NCI-H1930 (cell line): ENCODE data around the gene DAPP1.

ENCODE experiments used
- DNase-seq, 2 experiments: peaks; one replicate each; lab custom pipeline; 2025; lab: John Stamatoyannopoulos, UW

The DAPP1 gene

GRCh38 chr4:99853999-99854398 is 37.4 kb downstream of the DAPP1 start:
- DNase-seq: no peak

- DNase-seq: no peak
Observed at GRCh38 chr4:99855678-99856077, 39.1 kb downstream of the DAPP1 start.

GRCh38 chr4:99856166-99856565 is 39.5 kb downstream of the DAPP1 start:
- no peak for DNase-seq

GRCh38 chr4:99857307-99857706 is 40.7 kb downstream of the DAPP1 start:
- no peak for DNase-seq

- no peak for DNase-seq
Observed at GRCh38 chr4:99859618-99860017, 43.0 kb downstream of the DAPP1 start.

- no peak for DNase-seq
Observed at GRCh38 chr4:99860521-99860920, 43.9 kb downstream of the DAPP1 start.

- DNase-seq: peak; percentile 36 to 58
Observed at GRCh38 chr4:99861120-99861905, 44.7 kb downstream of the DAPP1 start.

- DNase-seq: no peak
Observed at GRCh38 chr4:99863804-99864203, 47.2 kb downstream of the DAPP1 start.

GRCh38 chr4:99868126-99868596 is 51.5 kb downstream of the DAPP1 start:
- DNase-seq: no peak

GRCh38 chr4:99872570-99872969 is 55.9 kb downstream of the DAPP1 start:
- no peak for DNase-seq

GRCh38 chr4:99875071-99875470 is 58.4 kb downstream of the DAPP1 start:
- no peak for DNase-seq

GRCh38 chr4:99876946-99877345 is 60.3 kb downstream of the DAPP1 start:
- DNase-seq: no peak

GRCh38 chr4:99878604-99879003 is 62.0 kb downstream of the DAPP1 start:
- DNase-seq: no peak

- DNase-seq: no peak
Observed at GRCh38 chr4:99879458-99879857, 62.8 kb downstream of the DAPP1 start.

GRCh38 chr4:99885063-99885664 is 68.5 kb downstream of the DAPP1 start:
- DNase-seq: no peak

GRCh38 chr4:99885687-99886086 is 69.1 kb downstream of the DAPP1 start:
- DNase-seq: no peak

- no peak for DNase-seq
Observed at GRCh38 chr4:99886146-99886545, 69.5 kb downstream of the DAPP1 start.

- DNase-seq: no peak
Observed at GRCh38 chr4:99887837-99888236, 71.2 kb downstream of the DAPP1 start.

- no peak for DNase-seq
Observed at GRCh38 chr4:99891351-99891750, 74.7 kb downstream of the DAPP1 start.

GRCh38 chr4:99893029-99893428 is 76.4 kb downstream of the DAPP1 start:
- DNase-seq: no peak

GRCh38 chr4:99893839-99894160 is 77.2 kb downstream of the DAPP1 start:
- DNase-seq: no peak

- DNase-seq: peak; percentile 86
Observed at GRCh38 chr4:99894161-99894997, 77.8 kb downstream of the DAPP1 start, which contains the start of gene LAMTOR3. LAMTOR3 (minus strand) TSS chr4:99894427; CDS start chr4:99893963, 464 bp downstream.

GRCh38 chr4:99894998-99895397 is 78.4 kb downstream of the DAPP1 start:
- no peak for DNase-seq
